GM12892 (cell line): ENCODE results near the gene CEP131.

ENCODE experiments used
- POLR2A ChIP-seq: IDR thresholded peaks from 2 replicates; pipeline ENCODE4 v1.6.1; 2011; ENCODE audit warnings: low read depth, low read length, control low read depth
- POLR2AphosphoS5 ChIP-seq: IDR thresholded peaks from 2 replicates; pipeline ENCODE4 v1.6.1; 2011; ENCODE audit warnings: low read depth, low read length, control low read depth
- TAF1 ChIP-seq: IDR thresholded peaks from 2 replicates; pipeline ENCODE4 v1.6.1; 2011; ENCODE audit warnings: low read depth, mild to moderate bottlenecking, control low read depth, low read length, borderline replicate concordance

DNA sequence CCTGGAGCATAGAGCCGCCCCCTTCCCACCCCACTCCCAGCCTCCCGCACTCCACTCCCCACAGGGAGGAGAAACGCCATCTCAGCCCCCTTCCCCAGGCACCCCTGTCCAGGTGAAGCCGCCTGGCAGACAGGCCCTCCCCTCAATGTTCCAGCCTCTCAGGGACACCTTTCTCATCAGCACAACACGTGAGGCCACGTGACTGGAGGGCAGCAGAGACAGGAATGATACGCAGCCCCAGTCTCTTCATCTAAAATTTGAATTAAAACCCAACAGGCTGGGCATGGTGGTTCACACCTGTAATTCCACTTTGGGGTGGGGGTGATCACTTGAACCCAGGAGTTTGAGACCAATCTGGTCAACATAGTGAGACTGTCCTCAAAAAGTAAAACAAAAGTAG lies 36.6 kb downstream of the CEP131 start:
- no peak for TF ChIP-seq POLR2A
- no peak for TF ChIP-seq POLR2AphosphoS5
- TF ChIP-seq TAF1: no peak
